ENCODE results near the gene CDH4. TPM values are rescaled to one million over a fixed set of nuclear protein-coding genes. Genes with fewer than 3 reads are reported as not detected.

The CDH4 gene
- total RNA-seq, 1 experiment from 2014 or later = 3.9 TPM

DNA sequence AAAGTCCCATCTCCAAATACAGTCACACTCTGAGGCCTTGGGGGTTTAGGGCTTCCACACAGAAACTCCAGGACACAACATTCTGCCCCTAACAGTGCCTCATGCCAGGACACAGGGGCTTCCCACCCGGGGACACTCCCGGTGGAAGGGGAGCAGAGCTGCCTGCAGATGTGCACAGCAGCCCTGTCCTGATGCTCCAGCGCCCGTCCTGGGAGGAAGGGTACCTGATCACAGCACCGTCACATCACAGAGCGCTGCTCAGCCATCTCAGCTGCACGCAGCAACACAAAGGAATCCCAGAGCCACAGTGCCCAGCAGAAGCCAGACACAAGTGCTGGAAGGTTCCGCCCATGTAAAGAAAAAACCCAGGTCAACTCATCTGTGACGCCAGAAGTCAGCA, 657.0 kb downstream of the CDH4 start:
- Histone ChIP-seq H3K4me3 (ENCODE audit: insufficient read depth, low read depth, low read length) (no peak overlapping the region), H3K27me3 (ENCODE audit: control insufficient read depth, insufficient read depth, low read length) (no peaks in the 10 kb centered on the region; the same call in 1 of the 2 replicates), H3K36me3 (replicated peaks; ENCODE audit: control insufficient read depth, insufficient read depth, low read length) (no peaks in the 10 kb centered on the region)
- DNase-seq = peak; percentile 66

DNA sequence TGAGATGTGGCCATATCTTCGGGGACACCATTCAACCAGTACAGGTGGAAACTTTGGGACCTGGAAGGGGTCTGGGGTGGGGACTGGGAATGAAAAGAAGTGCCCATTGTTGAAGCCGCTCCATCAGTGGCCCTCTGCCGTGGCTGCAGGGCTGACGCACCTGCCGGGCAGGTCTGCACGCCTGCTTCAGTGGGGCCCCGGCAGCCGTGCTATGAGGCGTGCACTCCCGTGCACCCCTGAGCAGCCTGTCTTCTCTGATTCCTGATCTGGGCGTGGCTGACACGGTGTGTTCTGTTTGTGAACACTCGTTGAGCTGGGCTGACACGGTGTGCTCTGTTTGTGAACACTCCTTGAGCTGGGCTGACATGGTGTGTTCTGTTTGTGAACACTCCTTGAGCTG, 657.8 kb downstream of the CDH4 start:
- DNase-seq = no peak
- H3K27me3 ChIP-seq (ENCODE audit: control insufficient read depth, insufficient read depth, low read length) = no peaks in the 10 kb centered on the region; the same call in 1 of the 2 replicates
- H3K36me3 ChIP-seq (replicated peaks; ENCODE audit: control insufficient read depth, insufficient read depth, low read length) = no peaks in the 10 kb centered on the region
- no peak overlapping the region for H3K4me3 ChIP-seq (ENCODE audit: insufficient read depth, low read depth, low read length)

DNA sequence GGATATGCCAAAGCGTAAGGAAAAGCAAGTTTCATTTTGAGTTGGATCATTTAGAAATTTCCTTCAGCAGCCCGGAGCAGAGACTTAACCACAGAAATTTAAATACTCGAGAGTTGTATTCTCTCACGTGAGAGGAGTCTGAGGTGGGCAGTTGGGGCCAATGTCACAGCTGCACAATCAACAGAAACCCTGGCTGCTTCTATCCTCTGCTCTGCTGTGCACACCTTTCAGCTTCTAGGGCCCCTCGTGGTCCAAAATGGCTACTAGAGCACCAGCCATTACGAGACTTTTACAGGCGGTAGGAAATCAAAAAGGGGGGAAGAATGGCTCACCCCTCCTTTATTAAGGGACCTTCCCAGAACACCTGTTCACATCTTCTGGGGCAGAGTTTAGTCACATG, 659.8 kb downstream of the CDH4 start:
- Histone ChIP-seq H3K4me3 (ENCODE audit: insufficient read depth, low read depth, low read length) (no peak overlapping the region), H3K27me3 (ENCODE audit: control insufficient read depth, insufficient read depth, low read length) (no peaks in the 10 kb centered on the region; the same call in 1 of the 2 replicates), H3K36me3 (replicated peaks; ENCODE audit: control insufficient read depth, insufficient read depth, low read length) (no peaks in the 10 kb centered on the region)
- no peak for DNase-seq

DNA sequence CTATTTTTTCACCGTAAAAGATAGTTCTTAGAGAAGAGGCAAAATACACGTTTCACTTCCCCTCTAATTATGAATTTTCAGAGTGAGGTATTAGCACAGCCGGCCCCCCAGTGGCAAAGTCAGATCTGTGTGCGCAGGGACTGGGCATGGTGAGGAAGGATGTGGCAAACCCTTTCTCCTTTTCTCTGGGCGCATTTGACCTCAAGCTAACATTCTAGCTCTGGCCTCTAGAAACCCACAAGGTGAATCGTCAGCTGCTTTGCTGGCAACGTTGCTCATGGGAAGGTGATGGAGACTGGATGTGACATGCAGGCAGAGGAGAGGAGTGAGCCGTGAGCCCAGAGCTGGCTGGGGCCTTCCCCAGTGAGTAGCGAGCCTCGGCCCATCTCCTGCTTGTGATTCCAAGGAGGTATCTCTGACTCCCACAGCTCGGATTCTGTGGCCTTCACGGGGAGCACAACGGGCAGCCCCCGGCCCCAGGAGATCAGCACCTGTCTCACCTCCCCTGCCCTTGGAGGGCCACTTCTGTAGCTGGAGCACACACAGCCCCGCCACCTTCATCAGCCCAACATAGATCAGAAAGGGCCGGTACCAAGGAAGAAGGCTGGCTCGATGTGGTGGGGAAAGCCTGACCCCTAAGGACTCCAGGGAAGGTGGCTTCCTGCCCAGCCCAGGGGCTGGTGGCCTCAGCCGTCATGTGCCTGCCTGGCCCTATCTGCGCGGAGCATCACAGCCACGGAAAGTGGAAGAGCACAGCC, 660.8 kb downstream of the CDH4 start:
- no peak for DNase-seq
- no peaks in the 10 kb centered on the region; the same call in 1 of the 2 replicates for H3K27me3 ChIP-seq (ENCODE audit: control insufficient read depth, insufficient read depth, low read length)
- H3K4me3 ChIP-seq (ENCODE audit: insufficient read depth, low read depth, low read length) = no peak overlapping the region
- no peaks in the 10 kb centered on the region for H3K36me3 ChIP-seq (replicated peaks; ENCODE audit: control insufficient read depth, insufficient read depth, low read length)

DNA sequence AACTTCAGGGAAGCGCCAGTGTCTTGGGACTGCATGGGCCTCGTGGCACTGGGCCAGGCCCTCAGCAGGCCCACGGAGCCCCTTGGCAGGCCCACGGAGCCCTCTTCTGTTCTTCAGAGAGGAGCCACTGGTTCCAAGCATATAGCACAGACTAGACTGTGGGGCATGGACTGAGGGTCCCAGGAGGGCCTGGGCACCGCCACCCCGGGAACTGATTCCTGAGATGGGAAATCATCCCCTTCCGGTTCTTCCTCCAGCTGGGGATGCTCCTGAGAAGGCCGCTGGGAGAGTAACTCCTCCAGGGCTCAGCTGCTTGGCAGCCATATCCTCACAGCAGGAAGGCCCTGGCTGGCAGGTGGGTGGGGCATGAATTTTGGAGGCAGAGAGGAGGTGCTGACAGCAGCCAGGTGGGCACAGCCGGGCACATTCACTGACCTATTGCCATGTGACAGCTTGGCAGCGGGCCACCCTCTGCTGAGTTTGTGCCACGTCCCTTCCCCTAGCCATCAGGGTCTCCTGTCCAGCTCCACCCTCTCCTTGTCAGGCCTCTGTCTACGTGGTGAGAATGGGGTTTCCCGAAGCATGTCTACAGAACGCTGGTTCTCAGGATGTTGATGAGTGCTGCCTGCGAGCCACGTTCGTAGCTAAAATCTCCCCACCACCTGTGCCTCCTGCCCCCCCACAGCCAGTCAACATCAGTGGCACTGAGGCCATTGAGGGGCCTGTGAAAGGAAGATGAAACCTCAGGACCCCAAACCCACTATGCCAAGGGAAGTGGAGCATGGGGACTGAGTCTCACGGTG, 661.6 kb downstream of the CDH4 start:
- H3K27me3 ChIP-seq (ENCODE audit: control insufficient read depth, insufficient read depth, low read length) = no peaks in the 10 kb centered on the region; the same call in 1 of the 2 replicates
- no peak for DNase-seq
- H3K4me3 ChIP-seq (ENCODE audit: insufficient read depth, low read depth, low read length) = no peak overlapping the region
- H3K36me3 ChIP-seq (replicated peaks; ENCODE audit: control insufficient read depth, insufficient read depth, low read length) = no peaks in the 10 kb centered on the region

DNA sequence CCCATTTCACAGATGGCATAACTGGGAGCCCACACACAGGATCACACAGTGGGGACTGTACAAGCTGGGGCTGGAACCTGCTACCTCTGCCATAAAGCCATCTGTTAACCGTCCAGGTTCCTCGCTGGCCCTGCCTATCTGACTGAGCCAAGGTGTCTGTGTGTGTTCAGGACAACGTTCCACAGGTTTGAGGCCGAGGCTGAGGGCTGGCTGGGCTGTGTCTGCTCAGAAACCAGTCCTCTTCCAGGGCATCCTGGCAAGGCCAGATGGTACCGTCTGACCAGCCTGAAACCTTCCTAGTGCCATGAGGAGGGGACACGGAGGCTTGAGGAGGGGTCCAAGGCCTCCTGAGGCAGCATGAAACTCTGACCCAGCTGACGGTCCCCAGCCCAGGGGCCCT, 663.0 kb downstream of the CDH4 start:
- Histone ChIP-seq H3K27me3 (ENCODE audit: control insufficient read depth, insufficient read depth, low read length) (no peaks in the 10 kb centered on the region; the same call in 1 of the 2 replicates), H3K4me3 (ENCODE audit: insufficient read depth, low read depth, low read length) (no peak overlapping the region), H3K36me3 (replicated peaks; ENCODE audit: control insufficient read depth, insufficient read depth, low read length) (no peaks in the 10 kb centered on the region)
- DNase-seq = no peak

DNA sequence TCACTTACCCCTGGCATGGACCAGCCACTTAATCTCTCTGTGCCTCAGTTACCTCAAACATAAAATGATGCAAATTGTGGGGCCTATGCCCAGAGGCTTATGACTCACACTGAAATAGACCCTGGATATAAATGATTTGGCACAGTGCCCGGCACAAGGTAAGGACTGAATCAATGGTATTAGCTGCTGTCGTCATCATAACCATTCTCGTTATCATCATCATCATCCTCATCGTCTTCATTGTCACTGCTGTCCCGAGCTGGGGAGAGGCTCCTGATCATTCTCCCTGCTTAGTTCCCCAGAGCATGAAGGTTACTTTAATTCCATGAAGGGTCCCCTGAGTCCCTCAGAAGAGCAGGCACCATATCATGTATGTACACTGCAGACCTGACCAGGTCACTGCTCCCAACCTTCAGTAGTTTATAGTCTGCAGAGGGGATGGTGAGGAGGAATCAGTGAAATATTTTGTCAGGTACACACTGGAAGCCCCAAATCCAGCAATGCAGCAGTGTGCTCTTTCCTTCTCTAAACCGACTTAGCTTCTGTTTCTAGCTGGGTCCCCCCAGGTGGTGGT, 664.3 kb downstream of the CDH4 start:
- no peak for DNase-seq
- no peaks in the 10 kb centered on the region; the same call in 1 of the 2 replicates for H3K27me3 ChIP-seq (ENCODE audit: control insufficient read depth, insufficient read depth, low read length)
- H3K4me3 ChIP-seq (ENCODE audit: insufficient read depth, low read depth, low read length) = no peak overlapping the region
- no peaks in the 10 kb centered on the region for H3K36me3 ChIP-seq (replicated peaks; ENCODE audit: control insufficient read depth, insufficient read depth, low read length)

DNA sequence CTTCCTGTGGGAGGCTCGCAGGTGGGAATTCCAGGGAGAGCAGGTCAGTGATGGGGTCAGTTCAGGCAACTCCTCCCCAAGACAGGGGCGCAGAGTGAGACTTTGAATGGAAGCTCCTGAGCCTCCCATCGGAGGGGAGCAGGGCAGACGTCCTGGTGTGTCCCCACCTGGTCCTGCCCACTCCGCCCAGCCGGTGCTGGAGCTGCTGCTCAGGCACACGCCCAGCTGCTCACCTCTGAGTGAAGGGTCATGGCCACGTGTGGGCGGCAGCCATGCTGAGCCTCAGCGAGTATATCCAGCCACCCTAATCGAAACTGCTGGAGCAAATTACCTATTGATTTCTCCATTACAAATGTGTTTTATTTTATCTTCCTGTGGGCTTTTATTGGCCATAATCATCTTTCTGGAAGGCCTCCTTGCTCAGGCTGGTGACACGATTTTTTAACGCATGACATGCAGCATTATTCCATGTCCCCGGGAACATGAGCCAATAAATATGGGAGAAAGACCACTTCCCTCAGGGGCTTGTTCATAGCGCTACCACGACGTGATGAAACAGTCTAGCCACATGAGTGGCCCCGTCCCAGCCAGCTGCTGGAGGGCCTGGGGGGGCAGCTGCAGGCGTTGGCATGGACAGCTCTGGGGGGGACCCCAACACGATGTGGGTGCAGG, 665.5 kb downstream of the CDH4 start:
- H3K27me3 ChIP-seq (ENCODE audit: control insufficient read depth, insufficient read depth, low read length) = no peaks in the 10 kb centered on the region; the same call in 1 of the 2 replicates
- H3K4me3 ChIP-seq (ENCODE audit: insufficient read depth, low read depth, low read length) = no peak overlapping the region
- no peak for DNase-seq
- H3K36me3 ChIP-seq (replicated peaks; ENCODE audit: control insufficient read depth, insufficient read depth, low read length) = no peaks in the 10 kb centered on the region

DNA sequence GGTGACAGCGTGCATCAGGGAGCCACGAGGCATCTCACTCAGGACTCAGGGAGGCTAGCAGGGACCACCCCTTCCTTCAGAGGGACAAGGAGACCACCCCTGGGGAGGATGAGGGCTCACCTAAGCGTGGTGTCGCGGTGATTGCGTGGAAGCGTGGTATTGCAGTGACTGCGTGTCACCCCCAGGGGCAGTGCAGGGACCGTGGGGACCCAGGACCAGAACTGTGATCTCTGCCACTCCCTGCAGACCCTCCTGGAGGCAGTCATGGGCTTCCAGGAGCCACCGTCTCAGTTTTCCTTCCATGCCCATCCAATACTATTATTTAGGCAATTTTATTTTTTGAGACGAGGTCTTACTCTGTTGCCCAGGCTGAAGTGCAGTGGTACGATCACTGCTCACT, 666.5 kb downstream of the CDH4 start:
- DNase-seq = peak; percentile 82
- H3K27me3 ChIP-seq (ENCODE audit: control insufficient read depth, insufficient read depth, low read length) = no peaks in the 10 kb centered on the region
- H3K4me3 ChIP-seq (ENCODE audit: insufficient read depth, low read depth, low read length) = no peak overlapping the region
- H3K36me3 ChIP-seq (replicated peaks; ENCODE audit: control insufficient read depth, insufficient read depth, low read length) = no peaks in the 10 kb centered on the region

DNA sequence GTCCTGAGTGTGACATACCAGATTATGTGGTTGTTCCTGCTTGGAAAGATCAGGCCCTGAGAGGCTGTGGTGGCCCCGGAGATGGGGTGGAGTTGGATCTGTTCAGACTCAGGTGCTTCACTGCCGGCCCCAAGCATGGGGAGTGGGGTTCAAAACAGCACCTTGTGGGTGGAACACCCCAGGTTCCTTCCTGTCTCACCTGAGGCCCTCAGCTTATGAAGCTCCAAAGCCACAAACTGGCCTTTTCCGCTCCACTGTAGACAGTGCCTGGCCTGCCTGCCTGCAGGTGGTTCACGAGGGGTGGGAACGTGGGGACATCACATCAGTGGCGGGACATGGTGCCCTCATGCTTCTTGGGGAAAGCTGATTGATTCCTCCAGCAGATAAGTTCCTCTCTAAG, 667.2 kb downstream of the CDH4 start:
- Histone ChIP-seq H3K4me3 (ENCODE audit: insufficient read depth, low read depth, low read length) (no peak overlapping the region), H3K27me3 (ENCODE audit: control insufficient read depth, insufficient read depth, low read length) (no peaks in the 10 kb centered on the region), H3K36me3 (replicated peaks; ENCODE audit: control insufficient read depth, insufficient read depth, low read length) (no peaks in the 10 kb centered on the region)
- DNase-seq = no peak

DNA sequence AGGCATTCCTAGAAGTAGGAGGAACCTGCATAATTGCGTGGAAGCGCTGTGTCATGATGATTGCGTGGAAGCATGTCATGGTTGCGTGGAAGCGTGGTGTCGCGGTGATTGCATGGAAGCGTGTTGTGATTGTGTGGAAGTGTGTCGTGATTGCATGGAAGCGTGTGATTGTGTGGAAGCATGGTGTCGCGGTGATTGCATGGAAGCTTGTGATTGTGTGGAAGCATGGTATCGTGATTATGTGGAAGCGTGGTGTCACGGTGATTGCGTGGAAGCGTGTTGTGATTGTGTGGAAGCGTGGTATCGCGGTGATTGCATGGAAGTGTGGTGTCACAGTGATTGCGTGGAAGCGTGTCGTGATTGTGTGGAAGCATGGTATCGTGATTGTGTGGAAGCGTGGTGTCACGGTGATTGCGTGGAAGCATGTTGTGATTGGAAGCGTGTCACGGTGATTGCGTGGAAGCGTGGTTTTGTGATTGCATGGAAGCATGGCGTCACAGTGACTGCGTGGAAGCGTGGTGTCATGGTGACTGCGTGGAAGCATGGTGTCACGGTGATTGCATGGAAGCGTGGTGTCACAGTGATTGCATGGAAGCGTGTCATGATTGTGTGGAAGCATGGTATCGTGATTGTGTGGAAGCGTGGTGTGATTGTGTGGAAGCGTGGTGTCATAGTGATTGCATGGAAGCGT, 667.8 kb downstream of the CDH4 start:
- H3K36me3 ChIP-seq (replicated peaks; ENCODE audit: control insufficient read depth, insufficient read depth, low read length) = no peaks in the 10 kb centered on the region
- DNase-seq = no peak
- no peaks in the 10 kb centered on the region for H3K27me3 ChIP-seq (ENCODE audit: control insufficient read depth, insufficient read depth, low read length)
- H3K4me3 ChIP-seq (ENCODE audit: insufficient read depth, low read depth, low read length) = no peak overlapping the region

DNA sequence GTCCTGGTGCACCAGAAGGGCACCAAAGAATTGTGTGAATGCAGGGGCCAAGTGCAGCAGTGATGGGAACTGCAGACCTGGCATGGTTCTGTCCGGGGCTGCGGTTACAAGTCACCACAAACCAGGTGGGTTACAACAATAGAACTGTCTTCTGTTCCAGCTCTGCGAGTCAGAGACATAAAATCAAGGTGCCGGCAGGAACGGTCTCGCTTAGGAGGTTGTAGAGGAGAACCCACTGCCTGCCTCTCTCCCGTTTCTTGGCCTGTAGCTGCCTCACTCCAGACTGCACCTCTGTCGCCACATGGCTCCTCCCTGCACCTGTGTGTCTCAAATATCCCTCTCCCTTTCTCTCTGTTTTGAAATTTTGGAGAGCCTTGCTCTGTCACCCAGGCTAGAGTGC, 670.4 kb downstream of the CDH4 start:
- DNase-seq = no peak
- Histone ChIP-seq H3K27me3 (ENCODE audit: control insufficient read depth, insufficient read depth, low read length) (no peaks in the 10 kb centered on the region), H3K4me3 (ENCODE audit: insufficient read depth, low read depth, low read length) (no peak overlapping the region), H3K36me3 (replicated peaks; ENCODE audit: control insufficient read depth, insufficient read depth, low read length) (no peaks in the 10 kb centered on the region)

DNA sequence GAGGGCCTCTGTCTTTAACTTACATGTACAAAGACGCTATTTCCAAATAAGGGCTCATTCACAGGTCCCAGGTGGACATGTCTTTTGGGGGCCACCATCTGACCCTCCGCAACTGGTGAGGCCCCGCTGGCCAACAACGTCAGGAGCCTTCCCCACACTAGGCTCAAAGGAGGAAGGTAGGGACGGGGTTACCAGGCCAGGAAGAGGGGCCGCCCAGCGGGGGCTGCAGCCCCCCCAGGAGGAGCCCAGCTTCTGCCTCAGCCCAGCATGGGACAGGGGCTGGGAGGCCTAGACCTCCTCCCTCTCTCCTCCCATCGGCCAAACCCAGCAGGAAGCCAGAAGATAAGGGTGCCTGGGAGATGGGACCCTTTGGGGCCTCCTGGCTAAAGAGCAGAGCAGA, 670.9 kb downstream of the CDH4 start:
- no peak overlapping the region for H3K4me3 ChIP-seq (ENCODE audit: insufficient read depth, low read depth, low read length)
- H3K36me3 ChIP-seq (replicated peaks; ENCODE audit: control insufficient read depth, insufficient read depth, low read length) = no peaks in the 10 kb centered on the region
- no peak for DNase-seq
- no peaks in the 10 kb centered on the region for H3K27me3 ChIP-seq (ENCODE audit: control insufficient read depth, insufficient read depth, low read length)
